Pancreas (tissue), 10 donors: ENCODE results near the gene MAPK10. TPM values are rescaled to one million over a fixed set of nuclear protein-coding genes. Genes with fewer than 3 reads are reported as not detected.

Experiments
- ATAC-seq, 4 donors: fragments of 200-7000 bp; cut with Tn5 transposase; one replicate each; pipeline versions ENCODE4 v1.8.0 to v1.9.1; 2020; ENCODE audit warnings: mild to moderate bottlenecking in 4 of 4, moderate library complexity in 4 of 4
- DNase-seq, 6 donors: peaks; one replicate each; pipeline ENCODE4 v3.0.0-alpha.2; 2020
- FAIRE-seq: peaks from 2 replicates; lab custom pipeline; 2012; peaks lifted over from hg19 to GRCh38; lab: Jason Lieb, UNC
- H3K27ac ChIP-seq, 4 donors: fragments of 200-600 bp; sonication (generic); 1 replicate in 3 of 4; 2 replicates in 1 of 4; pipeline versions ENCODE4 v1.5.0 to v1.8.0; 2020
- H3K27me3 ChIP-seq, 4 donors: fragments of 200-600 bp; one replicate each; pipeline ENCODE4 v1.8.0; 2021
- H3K36me3 ChIP-seq, 3 donors: fragments of 200-600 bp; sonication (generic) in 1 of 3; one replicate each; pipeline versions ENCODE4 v1.5.0 to v1.8.0; 2020 to 2021
- H3K4me1 ChIP-seq, 3 donors: fragments of 200-600 bp; one replicate each; pipeline ENCODE4 v1.8.0; 2021
- H3K4me3 ChIP-seq, 4 donors: fragments of 200-600 bp; sonication (generic) in 2 of 4; one replicate each; pipeline versions ENCODE4 v1.5.0 to v1.8.0; 2020 to 2021
- H3K9me3 ChIP-seq, 4 donors: fragments of 200-600 bp; one replicate each; pipeline ENCODE4 v1.8.0; 2021
- WGBS, 2 donors: extraction: QIAGEN DNeasy Blood & Tissue Kit; methylation state at CpG; one replicate each; pipeline ENCODE4 v1.1.7; 2013; 5-methylcytosine and 5-hydroxymethylcytosine counted together
- intact Hi-C, 3 donors: fragments of 100-400 bp; cut with DNase I; formaldehyde crosslinking; loops; one replicate each; pipeline versions ENCODE4 v1.11.1 to v1.14.2; 2022
- polyA plus RNA-seq, 2 donors: library from polyadenylated mRNA; stranded (reverse); fragments of 200-250 nt; gene quantifications; one replicate each; pipeline ENCODE4 v1.2.3, GENCODE V29; 2013
- total RNA-seq, 6 donors: library from RNA; stranded (reverse); fragmentation: NEBNext Ultra II Directional in 4 of 6; extraction: Animal tissue kit (Norgen Biotek cat#: 25700) in 4 of 6; gene quantifications; one replicate each; pipeline versions ENCODE4 v1.2.1 to v1.2.4, GENCODE V29; 2021 to 2023
- TF ChIP-seq, protein P1 (sequence below), 4 donors: fragments of 200-600 bp; sonication (generic) in 3 of 4; IDR thresholded peaks; one replicate each; pipeline versions ENCODE4 v1.5.0 to v1.8.0; 2021; ENCODE audit warnings: antibody characterized with exemption in 4 of 4
- donor health status: healthy with polysubstance abuse.
- donor health status: DM: no; HTN: no; CAD: no; lungs with moderate emphysema.
- donor health status: DM: no; HTN: no; CAD: no.
- donor health status: control.
- donor health status: control.
- donor health status: Bipolar disorder and iron deficiency.
- donor health status: DM: yes; HTN: yes; CAD: no.
- donor health status: DM: no; HTN: no; CAD: no.
- donor health status: DM: no; HTN: no; CAD: no.
- donor health status: DM: yes; HTN: yes; CAD: no.

Gene MAPK10
- total and polyA plus RNA-seq, 8 donors, result 5.1 to 20.7 (median 9.9) TPM

DNA sequence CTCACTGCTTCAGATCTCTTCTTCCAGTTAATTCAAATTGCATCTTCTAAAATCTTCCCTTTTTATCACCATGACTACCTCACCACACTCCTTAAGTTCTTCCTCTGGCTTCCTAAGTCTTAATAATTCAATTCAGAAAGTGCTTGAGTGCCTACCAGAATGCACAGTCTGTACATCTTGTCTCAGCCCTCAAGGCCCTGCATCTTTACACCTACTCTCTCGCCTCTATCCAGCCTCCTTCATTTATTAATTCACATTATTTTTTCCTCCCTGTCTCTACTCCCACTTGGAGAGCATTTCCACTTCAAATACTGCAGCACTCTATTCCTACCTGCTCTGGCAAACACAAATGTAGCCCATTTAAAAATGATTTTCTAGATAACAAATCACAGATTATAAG is 90.5 kb downstream of the MAPK10 start:
- intact Hi-C loops, result no loop called here
- TF ChIP-seq, protein P1, sequence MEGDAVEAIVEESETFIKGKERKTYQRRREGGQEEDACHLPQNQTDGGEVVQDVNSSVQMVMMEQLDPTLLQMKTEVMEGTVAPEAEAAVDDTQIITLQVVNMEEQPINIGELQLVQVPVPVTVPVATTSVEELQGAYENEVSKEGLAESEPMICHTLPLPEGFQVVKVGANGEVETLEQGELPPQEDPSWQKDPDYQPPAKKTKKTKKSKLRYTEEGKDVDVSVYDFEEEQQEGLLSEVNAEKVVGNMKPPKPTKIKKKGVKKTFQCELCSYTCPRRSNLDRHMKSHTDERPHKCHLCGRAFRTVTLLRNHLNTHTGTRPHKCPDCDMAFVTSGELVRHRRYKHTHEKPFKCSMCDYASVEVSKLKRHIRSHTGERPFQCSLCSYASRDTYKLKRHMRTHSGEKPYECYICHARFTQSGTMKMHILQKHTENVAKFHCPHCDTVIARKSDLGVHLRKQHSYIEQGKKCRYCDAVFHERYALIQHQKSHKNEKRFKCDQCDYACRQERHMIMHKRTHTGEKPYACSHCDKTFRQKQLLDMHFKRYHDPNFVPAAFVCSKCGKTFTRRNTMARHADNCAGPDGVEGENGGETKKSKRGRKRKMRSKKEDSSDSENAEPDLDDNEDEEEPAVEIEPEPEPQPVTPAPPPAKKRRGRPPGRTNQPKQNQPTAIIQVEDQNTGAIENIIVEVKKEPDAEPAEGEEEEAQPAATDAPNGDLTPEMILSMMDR (IDR thresholded peaks at IDR 0.05), result no peak
- H3K36me3 ChIP-seq, result no peaks in the 10 kb centered on the region
- no peak overlapping the region for H3K4me3 ChIP-seq
- H3K4me1 ChIP-seq, result no peaks in the 10 kb centered on the region
- H3K27ac ChIP-seq, result no peak overlapping the region
- 52 to 79% methylated on average over 1 of the region's 1 CpG for WGBS, 2 donors
- FAIRE-seq (no peak), DNase-seq (no peak), ATAC-seq (no peak)
- no peaks in the 10 kb centered on the region for H3K27me3 ChIP-seq
- no peaks in the 10 kb centered on the region for H3K9me3 ChIP-seq

DNA sequence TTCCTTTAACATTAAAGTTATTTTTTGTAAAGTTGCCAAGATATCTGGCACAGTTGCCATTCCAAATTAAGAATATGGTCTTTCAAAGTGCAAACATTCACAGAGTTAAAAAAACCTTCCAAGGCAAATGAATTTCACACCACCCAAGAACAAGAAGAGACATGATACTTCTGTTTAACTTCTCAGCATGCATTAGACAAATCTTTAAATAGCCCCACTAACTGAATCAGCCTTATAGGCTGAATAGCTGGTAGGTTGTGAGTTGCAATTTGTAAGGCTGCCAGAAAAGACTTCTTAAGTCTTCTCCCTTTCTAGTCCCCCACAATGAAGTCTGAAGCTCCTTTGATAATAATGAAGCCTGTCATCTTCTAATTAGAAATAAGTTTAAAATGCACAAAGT is 95.6 kb downstream of the MAPK10 start:
- H3K4me3 ChIP-seq, result no peak overlapping the region
- TF ChIP-seq, protein P1 (IDR thresholded peaks at IDR 0.05), result no peak
- FAIRE-seq, result no peak
- DNase-seq, result no peak
- no peaks in the 10 kb centered on the region for H3K9me3 ChIP-seq
- no peak for ATAC-seq
- H3K4me1 ChIP-seq, result no peaks in the 10 kb centered on the region
- no peaks in the 10 kb centered on the region for H3K27me3 ChIP-seq
- intact Hi-C loops, result no loop called here
- H3K27ac ChIP-seq, result no peak overlapping the region
- no peaks in the 10 kb centered on the region for H3K36me3 ChIP-seq

GRCh38 chr4:86261636-86262035 is 98.2 kb downstream of the MAPK10 start:
- Histone ChIP-seq H3K27ac (no peak overlapping the region), H3K4me3 (no peak overlapping the region), H3K9me3 (no peaks in the 10 kb centered on the region), H3K36me3 (no peaks in the 10 kb centered on the region), H3K4me1 (no peaks in the 10 kb centered on the region), H3K27me3 (no peaks in the 10 kb centered on the region)
- TF ChIP-seq, protein P1 (IDR thresholded peaks at IDR 0.05), result no peak
- intact Hi-C loops, result no loop called here
- no peak for ATAC-seq
- no peak for DNase-seq
- no peak for FAIRE-seq
- 45 to 53% methylated on average over 1 of the region's 1 CpG for WGBS, 2 donors

DNA sequence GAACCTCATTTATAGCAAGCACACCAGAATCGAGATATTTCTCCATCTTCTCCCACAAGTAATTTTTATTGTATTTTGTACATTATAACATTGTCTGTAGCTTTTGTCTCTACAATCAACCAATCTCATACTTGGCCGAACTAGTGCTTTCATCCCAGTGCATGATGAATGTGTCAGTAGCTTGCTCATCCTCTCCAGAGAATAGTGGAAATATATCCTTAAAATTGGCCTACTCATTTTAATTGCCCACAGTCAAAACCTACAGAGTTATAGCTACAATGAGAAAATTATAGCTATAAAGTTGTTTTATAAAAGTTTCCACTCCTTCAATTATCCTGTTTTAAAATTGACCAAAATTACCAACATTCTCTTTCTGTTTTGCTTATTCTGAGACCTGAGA is 103.8 kb downstream of the MAPK10 start:
- Histone ChIP-seq H3K4me3 (no peak overlapping the region), H3K27ac (no peak overlapping the region), H3K36me3 (no peaks in the 10 kb centered on the region), H3K9me3 (no peaks in the 10 kb centered on the region), H3K4me1 (no peaks in the 10 kb centered on the region), H3K27me3 (no peaks in the 10 kb centered on the region)
- intact Hi-C loops, result no loop called here
- WGBS, 2 donors, result 56 to 64% methylated on average over 2 of the region's 2 CpGs
- no peak for DNase-seq
- TF ChIP-seq, protein P1 (IDR thresholded peaks at IDR 0.05), result no peak
- no peak for ATAC-seq
- FAIRE-seq, result no peak

DNA sequence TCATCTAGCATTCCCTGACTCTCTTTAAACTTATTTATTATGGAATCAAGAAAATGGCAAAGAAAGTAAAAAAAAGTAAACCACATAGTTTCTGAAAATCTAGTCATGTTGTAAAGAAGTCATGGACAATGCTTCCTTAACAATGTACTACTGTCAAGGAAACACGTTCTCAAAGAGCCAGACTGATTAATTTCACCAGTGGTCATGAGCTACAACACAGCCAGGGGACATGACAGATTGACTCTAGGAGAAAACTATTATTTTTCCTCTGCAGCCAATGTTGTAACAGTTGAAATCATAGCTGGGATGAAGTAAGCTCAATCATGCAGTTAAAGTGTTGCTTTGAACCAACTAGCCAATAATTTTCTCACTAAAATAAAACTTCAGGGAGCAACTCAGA is 109.2 kb downstream of the MAPK10 start:
- no peaks in the 10 kb centered on the region for H3K36me3 ChIP-seq
- FAIRE-seq, result no peak
- no peak for DNase-seq
- no peaks in the 10 kb centered on the region for H3K9me3 ChIP-seq
- no peaks in the 10 kb centered on the region for H3K4me1 ChIP-seq
- H3K27ac ChIP-seq, result no peak overlapping the region
- TF ChIP-seq, protein P1 (IDR thresholded peaks at IDR 0.05), result no peak
- no peak for ATAC-seq
- no peaks in the 10 kb centered on the region for H3K27me3 ChIP-seq
- no peak overlapping the region for H3K4me3 ChIP-seq
- 29 to 30% methylated on average over 1 of the region's 1 CpG for WGBS, 2 donors
- intact Hi-C loops, result no loop called here
